GM12878 (cell line): Measurements from ENCODE around the gene TNFAIP3. TPM values are rescaled to one million over a fixed set of nuclear protein-coding genes. Genes with fewer than 3 reads are reported as not detected.

ENCODE experiments used
- HDGF ChIP-seq: fragments of 450-650 bp; IDR thresholded peaks from 2 replicates; pipeline ENCODE4 v1.6.1; 2016; ENCODE audit warnings: antibody characterized with exemption
- NBN ChIP-seq: fragments of 450-650 bp; IDR thresholded peaks from 2 replicates; pipeline ENCODE4 v1.6.1; 2016
- NFYB ChIP-seq: IDR thresholded peaks from 2 replicates; pipeline ENCODE4 v1.6.1; 2011; ENCODE audit warnings: low read depth, mild to moderate bottlenecking, low read length, improper control_type of control experiment, moderate library complexity; ENCODE audit not compliant: insufficient read depth
- polyA plus RNA-seq, 11 experiments: library from polyadenylated mRNA; depleted of rRNA in 4 of 11; unstranded in 6 of 11; stranded (reverse) in 5 of 11; fragments of >200 nt; fragmentation: Nextera tagmentation in 4 of 11; fragmentation: Illumina TruSeq in 1 of 11; extraction: Ambion mirVana in 4 of 11; extraction: Trizol in 1 of 11; gene quantifications; 1 replicate in 1 of 11; 2 replicates in 10 of 11; pipeline versions ENCODE4 v1.2.1 to v1.2.3, GENCODE V29; 2011 to 2016; ENCODE audit warnings: inconsistent platforms in 2 of 11, missing spikeins in 2 of 11, low read depth in 1 of 11
- total RNA-seq, 4 experiments: library from RNA; depleted of rRNA in 3 of 4; stranded (reverse); fragments of >200 nt in 3 of 4; fragmentation: Illumina TruSeq in 1 of 4; extraction: Trizol in 1 of 4; gene quantifications; 2 replicates each; pipeline versions ENCODE4 v1.2.1 to v1.2.3, GENCODE V29; 2013 to 2021
- TF ChIP-seq, protein P1 (sequence below): IDR thresholded peaks from 2 replicates; pipeline ENCODE4 v1.6.1; 2012; ENCODE audit warnings: mild to moderate bottlenecking, low read depth, low read length
- TF ChIP-seq, protein P2 (sequence below), 3 experiments: IDR thresholded peaks in 2 of 3; conservative IDR thresholded peaks in 1 of 3; 2 replicates each; pipeline ENCODE4 v1.5.1; 2011; ENCODE audit warnings: low read depth in 3 of 3, low read length in 3 of 3, mild to moderate bottlenecking in 3 of 3, control low read depth in 2 of 3, moderate library complexity in 2 of 3, inconsistent platforms in 1 of 3, mixed read lengths in 1 of 3; ENCODE audit not compliant: control insufficient read depth in 2 of 3, insufficient read depth in 1 of 3; ENCODE audit errors: extremely low read depth in 1 of 3

Gene TNFAIP3
- total and polyA plus RNA-seq, 10 of the 15 experiments (the other 5 are each of a cell fraction or from before 2014, with no cell fraction given): 18.0 to 350 (median 127) TPM

DNA sequence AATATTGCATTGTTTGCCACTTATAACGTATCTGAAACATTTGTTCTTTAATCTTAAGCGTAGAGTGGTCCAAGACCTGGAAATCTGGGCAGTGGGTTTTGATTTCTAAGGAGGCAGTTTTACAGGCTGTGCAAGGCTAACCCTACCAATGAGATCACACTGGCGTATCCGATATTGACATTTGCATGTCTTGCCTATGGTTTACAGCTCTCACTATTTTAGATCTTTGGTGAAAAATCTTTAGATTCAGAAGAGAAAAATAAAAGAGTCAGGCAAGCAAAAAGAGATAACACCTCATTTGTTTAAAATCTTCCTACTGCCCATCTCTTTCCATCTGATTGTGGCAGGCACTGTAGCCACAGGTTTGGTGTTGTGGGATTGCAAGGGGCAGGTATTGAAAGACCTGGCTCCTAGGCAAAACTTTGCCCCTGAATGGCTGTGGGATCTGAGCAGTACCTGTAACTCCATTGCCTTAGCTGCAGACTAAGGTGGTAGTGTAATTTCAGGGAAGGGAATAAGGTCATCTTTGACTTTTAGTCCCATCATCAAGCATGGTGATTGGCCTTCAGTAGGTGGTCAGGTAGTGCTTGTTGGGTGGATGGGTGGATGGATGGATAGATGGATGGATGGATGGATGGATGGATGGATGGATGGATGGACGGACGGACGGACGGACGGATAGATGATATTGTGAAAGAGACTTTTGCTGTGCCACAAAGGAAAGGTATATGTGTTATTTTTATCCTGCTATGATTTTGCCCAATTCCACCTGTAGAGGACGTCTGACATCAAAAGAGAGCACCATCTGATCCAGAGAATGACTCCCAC, 1.9 kb downstream of the TNFAIP3 start (continued):
- TF ChIP-seq, protein P1, sequence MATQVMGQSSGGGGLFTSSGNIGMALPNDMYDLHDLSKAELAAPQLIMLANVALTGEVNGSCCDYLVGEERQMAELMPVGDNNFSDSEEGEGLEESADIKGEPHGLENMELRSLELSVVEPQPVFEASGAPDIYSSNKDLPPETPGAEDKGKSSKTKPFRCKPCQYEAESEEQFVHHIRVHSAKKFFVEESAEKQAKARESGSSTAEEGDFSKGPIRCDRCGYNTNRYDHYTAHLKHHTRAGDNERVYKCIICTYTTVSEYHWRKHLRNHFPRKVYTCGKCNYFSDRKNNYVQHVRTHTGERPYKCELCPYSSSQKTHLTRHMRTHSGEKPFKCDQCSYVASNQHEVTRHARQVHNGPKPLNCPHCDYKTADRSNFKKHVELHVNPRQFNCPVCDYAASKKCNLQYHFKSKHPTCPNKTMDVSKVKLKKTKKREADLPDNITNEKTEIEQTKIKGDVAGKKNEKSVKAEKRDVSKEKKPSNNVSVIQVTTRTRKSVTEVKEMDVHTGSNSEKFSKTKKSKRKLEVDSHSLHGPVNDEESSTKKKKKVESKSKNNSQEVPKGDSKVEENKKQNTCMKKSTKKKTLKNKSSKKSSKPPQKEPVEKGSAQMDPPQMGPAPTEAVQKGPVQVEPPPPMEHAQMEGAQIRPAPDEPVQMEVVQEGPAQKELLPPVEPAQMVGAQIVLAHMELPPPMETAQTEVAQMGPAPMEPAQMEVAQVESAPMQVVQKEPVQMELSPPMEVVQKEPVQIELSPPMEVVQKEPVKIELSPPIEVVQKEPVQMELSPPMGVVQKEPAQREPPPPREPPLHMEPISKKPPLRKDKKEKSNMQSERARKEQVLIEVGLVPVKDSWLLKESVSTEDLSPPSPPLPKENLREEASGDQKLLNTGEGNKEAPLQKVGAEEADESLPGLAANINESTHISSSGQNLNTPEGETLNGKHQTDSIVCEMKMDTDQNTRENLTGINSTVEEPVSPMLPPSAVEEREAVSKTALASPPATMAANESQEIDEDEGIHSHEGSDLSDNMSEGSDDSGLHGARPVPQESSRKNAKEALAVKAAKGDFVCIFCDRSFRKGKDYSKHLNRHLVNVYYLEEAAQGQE: no peak
- peak; percentile 96 for TF ChIP-seq HDGF
- TF ChIP-seq NFYB: peak; percentile 85
- TF ChIP-seq, protein P2, sequence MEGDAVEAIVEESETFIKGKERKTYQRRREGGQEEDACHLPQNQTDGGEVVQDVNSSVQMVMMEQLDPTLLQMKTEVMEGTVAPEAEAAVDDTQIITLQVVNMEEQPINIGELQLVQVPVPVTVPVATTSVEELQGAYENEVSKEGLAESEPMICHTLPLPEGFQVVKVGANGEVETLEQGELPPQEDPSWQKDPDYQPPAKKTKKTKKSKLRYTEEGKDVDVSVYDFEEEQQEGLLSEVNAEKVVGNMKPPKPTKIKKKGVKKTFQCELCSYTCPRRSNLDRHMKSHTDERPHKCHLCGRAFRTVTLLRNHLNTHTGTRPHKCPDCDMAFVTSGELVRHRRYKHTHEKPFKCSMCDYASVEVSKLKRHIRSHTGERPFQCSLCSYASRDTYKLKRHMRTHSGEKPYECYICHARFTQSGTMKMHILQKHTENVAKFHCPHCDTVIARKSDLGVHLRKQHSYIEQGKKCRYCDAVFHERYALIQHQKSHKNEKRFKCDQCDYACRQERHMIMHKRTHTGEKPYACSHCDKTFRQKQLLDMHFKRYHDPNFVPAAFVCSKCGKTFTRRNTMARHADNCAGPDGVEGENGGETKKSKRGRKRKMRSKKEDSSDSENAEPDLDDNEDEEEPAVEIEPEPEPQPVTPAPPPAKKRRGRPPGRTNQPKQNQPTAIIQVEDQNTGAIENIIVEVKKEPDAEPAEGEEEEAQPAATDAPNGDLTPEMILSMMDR (IDR thresholded peaks at IDR 0.05 in 2 of 3, conservative IDR thresholded peaks at IDR 0.05 in 1 of 3; ENCODE audit: control insufficient read depth in 2 of 3, extremely low read depth in 1 of 3, insufficient read depth in 1 of 3, low read depth in 3 of 3, low read length in 3 of 3): peak; percentile 43 to 68 (median 53); a peak in 5 of 6 replicates
- TF ChIP-seq NBN: peak; percentile 59; the same call in 1 of the 2 replicates
